Measurements from ENCODE around the gene CDON.
A peak's percentile ranks its signal among the peaks of the same experiment; 100 is the strongest.

CDON gene

DNA sequence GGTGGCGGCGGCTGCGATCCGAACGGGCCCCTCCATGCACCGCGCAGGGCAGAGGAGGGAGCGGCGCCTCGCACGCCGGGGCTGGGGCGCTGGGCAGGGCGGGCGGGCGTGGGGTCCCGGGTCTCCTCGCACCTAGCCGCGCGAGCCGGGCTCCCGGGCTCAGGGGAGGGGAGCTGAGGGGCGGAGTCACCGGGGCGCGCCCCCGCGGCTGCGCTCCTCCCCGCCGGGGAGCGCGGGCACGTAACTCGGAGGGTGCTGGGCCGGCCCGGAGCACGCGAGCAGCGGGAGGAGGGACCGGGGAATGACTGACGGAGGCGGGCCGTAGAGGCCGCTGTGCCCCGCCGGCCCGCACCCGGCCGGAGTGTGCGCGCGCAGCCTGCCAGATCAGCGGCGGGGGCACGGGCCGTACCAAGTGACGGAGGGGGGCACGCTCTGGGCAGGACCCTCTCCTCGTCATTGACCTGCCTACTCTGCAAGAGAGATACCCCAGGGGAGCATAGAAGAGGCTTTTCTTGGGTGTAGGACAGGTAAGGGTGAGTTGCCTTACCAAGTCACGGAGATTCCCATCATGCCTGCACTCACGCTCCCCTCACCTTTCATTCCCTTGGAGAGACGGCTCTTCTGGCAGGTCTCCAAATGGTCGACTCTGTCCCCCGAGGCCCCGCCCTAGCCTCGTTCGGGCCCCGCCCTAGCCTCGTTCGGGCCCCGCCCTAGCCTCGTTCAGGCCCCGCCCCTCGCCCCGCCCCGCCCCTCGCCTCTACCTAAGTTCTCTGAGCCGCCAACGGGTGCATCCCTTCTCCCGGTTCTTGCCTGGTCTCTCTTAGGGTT lies at the start of gene CDON:
TSS of gene CDON (minus strand) at position 188 of the 828 bp plus-strand sequence. CDS start 39,390 bp downstream, outside the sequence.
- DNase-seq (ENCODE audit: low read depth in 2 of 2): peak; percentile 89 to 92

DNA sequence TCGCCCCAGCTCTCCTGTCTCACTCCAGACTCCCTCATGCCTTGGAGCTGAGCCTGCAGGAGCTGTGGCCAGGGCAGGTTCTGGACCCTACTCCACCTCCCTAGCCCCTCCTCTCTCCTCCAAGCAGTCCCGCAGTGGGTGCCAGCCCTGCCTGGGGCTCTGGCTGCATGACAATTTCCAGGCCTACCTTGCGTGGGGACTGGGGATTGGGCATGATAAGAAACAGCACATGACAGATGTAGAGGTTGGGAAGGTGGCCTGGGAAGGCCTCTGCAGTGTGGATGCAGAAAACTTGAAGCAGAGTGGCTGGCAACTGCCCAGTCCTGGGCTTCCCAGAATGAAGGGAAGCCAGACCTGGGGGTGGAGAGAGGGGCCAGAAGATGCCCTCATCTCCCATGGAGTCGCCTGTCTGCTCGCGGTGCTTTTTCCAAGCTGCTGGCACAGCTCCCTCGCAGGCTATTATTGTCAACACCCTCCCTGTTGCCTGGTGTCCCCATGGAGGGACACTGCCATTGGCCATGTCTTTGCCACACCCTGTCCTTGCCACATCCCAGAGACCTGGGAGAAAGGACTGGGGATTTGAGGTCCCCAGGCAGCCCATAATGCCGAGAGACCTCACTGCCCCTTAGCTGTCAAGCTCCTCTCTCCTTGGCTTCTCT lies 48.9 kb upstream of the CDON start:
- DNase-seq (ENCODE audit: low read depth in 2 of 2): no peak

GRCh38 chr11:126109941-126110731 lies 47.5 kb upstream of the CDON start:
- DNase-seq (ENCODE audit: low read depth in 2 of 2): no peak

DNA sequence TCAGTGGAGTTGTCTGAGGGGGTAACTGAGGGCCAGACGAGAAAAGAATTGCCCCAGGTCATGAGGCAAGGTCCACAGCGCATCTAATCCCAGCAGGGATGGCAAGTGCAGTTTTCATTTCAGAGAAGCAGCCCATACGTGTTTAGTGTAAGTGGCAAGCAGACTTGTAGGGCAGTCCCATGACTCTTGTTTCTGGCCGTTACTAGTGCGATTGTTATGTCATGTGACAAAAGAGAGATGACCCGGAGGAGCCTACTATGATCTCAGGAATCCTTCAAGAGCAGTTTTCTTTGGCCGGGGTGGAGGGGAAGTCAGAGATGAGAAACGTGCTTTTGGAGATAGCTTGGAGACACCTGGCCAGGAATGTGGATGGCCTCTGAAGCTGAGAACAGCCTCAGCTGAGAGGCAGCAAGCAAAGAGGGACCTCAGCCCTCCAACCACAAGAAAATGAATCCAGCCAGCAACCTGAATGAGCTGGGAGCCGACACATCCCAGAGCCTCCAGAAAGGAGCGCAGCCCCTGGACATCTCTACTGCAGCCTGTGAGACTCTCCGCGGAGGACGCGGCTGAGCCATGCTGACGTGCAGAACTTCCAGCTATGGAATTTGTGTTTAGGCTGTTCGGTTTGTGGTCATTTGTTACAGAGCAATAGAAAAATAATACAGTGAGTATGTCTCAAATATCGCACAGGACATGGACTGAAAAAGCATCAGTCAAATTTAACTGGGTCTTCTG lies 44.1 kb upstream of the CDON start:
- no peak for DNase-seq (ENCODE audit: low read depth in 2 of 2)

- DNase-seq (ENCODE audit: low read depth in 2 of 2): no peak
Measured at GRCh38 chr11:126105748-126106080, 43.0 kb upstream of the CDON start.

GRCh38 chr11:126105022-126105747 lies 42.5 kb upstream of the CDON start:
- no peak for DNase-seq (ENCODE audit: low read depth in 2 of 2)

GRCh38 chr11:126104420-126104819 lies 41.8 kb upstream of the CDON start:
- no peak for DNase-seq (ENCODE audit: low read depth in 2 of 2)

GRCh38 chr11:126103150-126103549 lies 40.5 kb upstream of the CDON start:
- no peak for DNase-seq (ENCODE audit: low read depth in 2 of 2)

GRCh38 chr11:126102436-126102981 lies 39.8 kb upstream of the CDON start:
- no peak for DNase-seq (ENCODE audit: low read depth in 2 of 2)

DNA sequence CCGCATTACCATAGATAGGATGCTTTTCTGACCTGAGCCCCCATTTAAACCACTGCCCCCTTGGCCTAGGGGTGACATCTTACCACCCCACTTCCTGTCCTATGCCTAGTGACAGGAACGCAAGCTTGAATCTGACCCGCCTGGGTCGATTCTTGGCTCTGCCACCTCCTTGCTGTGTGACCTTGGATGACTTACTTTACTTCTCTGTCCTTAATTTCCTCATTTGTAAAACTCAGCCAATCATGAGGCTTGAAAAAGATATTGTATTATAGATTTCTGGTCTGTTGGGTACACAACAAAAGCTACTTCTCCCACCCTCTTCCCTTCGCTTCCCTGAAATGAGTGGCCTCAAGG lies 39.2 kb upstream of the CDON start:
- no peak for DNase-seq (ENCODE audit: low read depth in 2 of 2)

DNA sequence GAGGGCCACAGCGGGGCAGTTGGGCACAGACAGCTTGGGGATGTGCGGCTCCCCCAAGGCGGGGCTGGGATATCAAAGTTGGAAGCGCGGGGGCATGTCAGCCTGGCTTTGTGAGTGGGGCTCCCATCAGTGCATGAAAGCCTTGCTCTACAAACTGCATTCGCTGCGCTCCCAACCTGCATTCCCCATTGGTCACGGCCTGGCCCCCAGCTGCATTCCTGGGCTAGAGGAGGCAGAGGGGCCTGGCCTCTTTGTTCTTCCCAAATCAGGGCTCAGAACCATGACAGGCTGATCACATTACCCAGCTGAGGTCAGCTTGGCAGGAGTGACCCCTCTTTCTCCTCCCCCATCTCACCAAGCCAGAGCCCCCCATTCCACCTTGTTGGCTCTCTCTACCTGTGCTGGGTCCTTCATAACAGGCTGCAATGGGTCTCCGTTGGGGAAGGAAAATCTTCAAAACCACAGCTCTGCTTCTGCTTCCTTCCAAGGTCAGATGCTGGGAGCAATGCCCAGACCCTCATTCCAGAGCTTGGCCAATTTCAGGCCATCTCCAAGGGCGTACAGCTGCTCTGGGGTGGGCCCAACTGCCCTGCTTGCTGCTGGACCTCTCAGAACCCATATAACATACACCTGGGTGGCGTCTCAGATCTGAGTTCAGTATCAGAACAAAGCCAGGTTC lies 38.7 kb upstream of the CDON start:
- DNase-seq (ENCODE audit: low read depth in 2 of 2): no peak

- no peak for DNase-seq (ENCODE audit: low read depth in 2 of 2)
Measured at GRCh38 chr11:126100716-126101115, 38.0 kb upstream of the CDON start.

DNA sequence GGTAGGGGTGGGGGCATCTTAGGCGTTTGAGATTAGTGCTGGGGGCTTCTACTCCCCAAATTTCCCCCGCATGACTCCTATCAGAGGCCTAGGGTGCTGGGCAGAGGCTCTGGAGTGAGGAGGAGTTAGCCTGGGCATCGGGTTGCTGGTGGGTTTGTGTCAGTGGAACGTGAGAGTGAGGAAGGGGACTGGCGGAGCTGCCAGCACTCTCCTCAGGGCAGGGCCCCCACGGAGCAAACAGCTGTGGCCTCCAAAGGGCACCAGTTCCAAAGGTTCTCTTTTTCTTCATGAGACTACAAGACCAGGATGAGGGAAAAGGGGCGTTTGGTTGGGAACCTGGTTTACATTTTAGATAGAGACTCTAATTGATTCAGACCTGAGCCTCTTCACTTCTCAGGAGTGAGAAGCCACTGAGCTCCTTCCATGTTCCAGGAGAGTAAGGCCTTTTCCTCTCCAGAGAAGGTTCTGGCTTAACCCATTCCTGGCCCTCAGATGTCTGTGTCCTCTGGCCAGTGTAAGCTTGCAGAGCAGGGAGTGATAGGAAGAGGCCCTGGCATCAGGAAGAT lies 35.6 kb upstream of the CDON start:
- DNase-seq (ENCODE audit: low read depth in 2 of 2): no peak

- DNase-seq (ENCODE audit: low read depth in 2 of 2): no peak
Measured at GRCh38 chr11:126095745-126096144, 33.1 kb upstream of the CDON start.

- no peak for DNase-seq (ENCODE audit: low read depth in 2 of 2)
Measured at GRCh38 chr11:126090452-126090851, 27.8 kb upstream of the CDON start.

DNA sequence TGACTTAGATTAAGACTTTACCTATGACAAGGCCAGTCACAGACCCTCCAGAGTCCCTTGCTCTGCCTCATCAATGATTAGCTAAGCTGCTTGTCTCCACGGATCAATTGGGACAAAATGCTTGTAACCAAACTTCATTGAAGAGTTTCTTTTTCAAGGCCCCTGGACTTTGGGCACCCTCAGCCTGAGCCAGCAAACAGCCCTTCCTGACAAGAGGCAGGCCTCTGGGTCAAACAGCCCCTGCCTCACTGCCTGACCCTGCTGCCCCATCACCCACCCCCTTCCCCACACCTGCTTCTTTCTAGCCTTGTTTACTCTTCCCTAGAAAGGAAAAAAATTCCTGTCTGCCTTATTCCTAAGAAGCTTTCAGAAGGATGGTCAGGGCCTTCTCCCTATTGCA lies 26.3 kb upstream of the CDON start:
- no peak for DNase-seq (ENCODE audit: low read depth in 2 of 2)

DNA sequence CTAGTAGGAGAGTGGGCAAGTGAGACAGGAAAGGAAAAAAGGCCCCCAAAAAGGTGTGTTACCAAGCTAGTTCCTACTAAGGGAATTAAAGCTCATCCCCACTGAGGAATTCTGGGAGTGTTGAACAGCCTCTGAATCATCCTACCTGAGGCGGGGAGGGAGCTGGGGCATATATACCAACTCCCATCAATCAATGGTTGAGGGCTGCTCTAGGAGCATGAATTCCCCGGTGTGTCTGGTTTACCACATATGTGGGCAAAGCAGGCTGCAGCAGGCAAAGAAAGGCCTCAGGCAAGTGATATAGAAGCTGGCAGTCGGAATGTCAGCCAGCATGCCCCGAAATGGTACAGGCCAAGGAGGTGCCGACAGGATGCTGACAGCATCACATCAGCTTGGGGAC lies 23.6 kb upstream of the CDON start:
- DNase-seq (ENCODE audit: low read depth in 2 of 2): no peak

GRCh38 chr11:126084608-126084912 lies 21.9 kb upstream of the CDON start:
- DNase-seq (ENCODE audit: low read depth in 2 of 2): no peak

DNA sequence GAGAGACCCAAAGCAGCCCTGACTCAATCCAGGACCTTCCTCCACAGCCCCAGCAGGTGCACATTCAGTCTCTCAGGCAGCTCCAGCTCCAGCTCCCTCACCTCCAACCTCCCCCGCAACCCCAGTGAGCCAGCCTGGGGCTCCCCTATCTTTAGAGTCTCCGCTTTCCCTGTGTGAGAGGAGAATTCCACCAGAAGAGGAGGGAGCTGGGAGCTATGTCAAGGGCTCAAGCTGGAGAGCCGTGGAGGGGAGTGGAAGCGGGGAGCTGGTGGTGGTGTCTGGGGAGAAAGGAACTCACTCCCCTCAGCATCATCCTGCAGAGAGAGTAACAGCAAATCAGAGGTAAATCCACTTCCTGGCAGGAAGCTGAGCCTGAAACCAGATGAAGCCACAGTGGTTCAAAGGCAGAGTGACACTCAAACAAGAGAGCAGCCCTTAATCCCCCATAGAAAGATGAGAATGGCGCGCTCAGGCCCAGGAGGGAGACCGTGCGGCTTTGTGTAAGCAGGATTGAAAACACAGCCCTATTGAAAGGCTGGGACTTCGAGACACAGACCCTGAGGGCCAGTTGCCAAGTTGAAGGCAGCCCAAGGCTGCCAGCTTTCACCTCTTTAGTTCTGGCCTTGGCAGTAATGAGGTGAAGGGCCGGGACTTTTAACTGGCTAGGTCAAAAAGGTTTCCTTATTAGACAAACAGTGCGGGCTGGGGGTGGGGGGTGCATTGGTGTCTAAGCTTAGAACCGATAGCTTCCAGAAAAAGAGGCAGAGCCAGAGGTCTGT lies 21.4 kb upstream of the CDON start:
- DNase-seq (ENCODE audit: low read depth in 2 of 2): peak in 1 of 2 donors; percentile 5

All from stimulated activated CD4-positive, alpha-beta T cell treated with anti-CD3 and anti-CD28 coated beads, Interleukin-1b, Interleukin-23, amount 100 ng/mL, for 4 hours (primary cell).